Ishikawa (cell line): Measurements from ENCODE around the gene GSE1.

Experiments
- CEBPB ChIP-seq: IDR thresholded peaks from 2 replicates; pipeline ENCODE4 v1.6.1; 2012
- CREB1 ChIP-seq: IDR thresholded peaks from 2 replicates; pipeline ENCODE4 v1.6.1; 2012; ENCODE audit warnings: low read depth
- EGR1 ChIP-seq: IDR thresholded peaks from 2 replicates; pipeline ENCODE4 v1.6.1; 2012
- EP300 ChIP-seq: IDR thresholded peaks from 2 replicates; pipeline ENCODE4 v1.6.1; 2012; ENCODE audit warnings: borderline replicate concordance
- FOXM1 ChIP-seq: IDR thresholded peaks from 2 replicates; pipeline ENCODE4 v1.6.1; 2012; ENCODE audit warnings: low read depth, borderline replicate concordance
- NFIC ChIP-seq: IDR thresholded peaks from 2 replicates; pipeline ENCODE4 v1.6.1; 2012
- RAD21 ChIP-seq: IDR thresholded peaks from 2 replicates; pipeline ENCODE4 v1.6.1; 2012; ENCODE audit warnings: low read depth
- TAF1 ChIP-seq: IDR thresholded peaks from 2 replicates; pipeline ENCODE4 v1.6.1; 2012; ENCODE audit warnings: low read depth, mild to moderate bottlenecking
- TCF12 ChIP-seq: IDR thresholded peaks from 2 replicates; pipeline ENCODE4 v1.6.1; 2012; ENCODE audit warnings: low read depth
- TEAD4 ChIP-seq: IDR thresholded peaks from 2 replicates; pipeline ENCODE4 v1.6.1; 2012
- YY1 ChIP-seq: IDR thresholded peaks from 2 replicates; pipeline ENCODE4 v1.6.1; 2012; ENCODE audit warnings: low read depth
- ZBTB7A ChIP-seq: IDR thresholded peaks from 2 replicates; pipeline ENCODE4 v1.6.1; 2012; ENCODE audit warnings: low read depth
- TF ChIP-seq, protein P1 (sequence below): IDR thresholded peaks from 2 replicates; pipeline ENCODE4 v1.6.1; 2012; ENCODE audit warnings: low read depth, mild to moderate bottlenecking
- TF ChIP-seq, protein P2 (sequence below): IDR thresholded peaks from 2 replicates; pipeline ENCODE4 v1.6.1; 2012
- TF ChIP-seq, protein P3 (sequence below): IDR thresholded peaks from 2 replicates; pipeline ENCODE4 v1.6.1; 2012

Gene GSE1

DNA sequence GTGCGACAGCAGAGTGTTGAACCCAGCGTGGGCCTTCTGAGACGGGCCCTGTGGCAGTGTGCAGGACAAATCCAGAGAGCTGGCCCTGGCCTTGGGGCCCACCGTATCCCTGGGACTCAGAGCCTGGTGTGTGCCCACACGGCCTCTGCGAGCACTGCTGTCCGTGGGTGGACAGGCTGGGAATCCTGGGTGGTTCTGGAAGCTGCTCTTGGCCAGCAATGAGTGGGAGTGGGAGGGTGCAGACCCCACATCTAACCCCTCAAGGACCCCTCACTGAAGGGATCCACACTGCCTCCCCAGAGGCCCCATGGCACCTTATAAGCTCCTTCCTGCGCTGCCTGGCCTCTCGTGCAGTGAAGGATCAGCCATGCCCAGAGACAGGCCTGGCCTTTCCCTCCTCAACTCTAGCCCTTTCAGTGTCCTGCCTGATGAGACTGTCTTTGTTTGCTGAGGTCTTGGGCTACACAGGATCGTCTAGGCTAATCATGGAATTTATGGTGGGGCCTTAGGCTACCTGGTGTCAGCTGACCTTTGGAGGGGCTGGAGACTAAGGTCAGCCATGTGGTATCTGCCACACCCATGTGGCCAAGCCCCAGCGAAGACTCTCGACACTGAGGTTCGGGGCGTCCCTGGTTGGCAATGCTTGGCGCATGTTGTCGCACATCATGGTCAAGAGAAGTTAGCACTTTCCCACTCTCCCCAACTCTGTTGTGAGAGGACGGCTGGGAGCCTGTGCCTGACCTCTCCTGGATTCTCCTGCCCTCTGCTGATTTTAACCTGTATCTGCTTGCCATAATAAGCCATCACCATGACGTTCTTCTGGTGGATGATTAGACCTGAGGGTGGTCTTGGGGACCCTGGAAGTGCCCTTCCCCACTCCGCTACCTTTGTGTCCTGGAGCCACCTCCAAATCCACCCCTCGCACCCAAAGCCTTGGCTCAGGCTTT is 92.1 kb downstream of the GSE1 start:
- no peak for TF ChIP-seq ZBTB7A

DNA sequence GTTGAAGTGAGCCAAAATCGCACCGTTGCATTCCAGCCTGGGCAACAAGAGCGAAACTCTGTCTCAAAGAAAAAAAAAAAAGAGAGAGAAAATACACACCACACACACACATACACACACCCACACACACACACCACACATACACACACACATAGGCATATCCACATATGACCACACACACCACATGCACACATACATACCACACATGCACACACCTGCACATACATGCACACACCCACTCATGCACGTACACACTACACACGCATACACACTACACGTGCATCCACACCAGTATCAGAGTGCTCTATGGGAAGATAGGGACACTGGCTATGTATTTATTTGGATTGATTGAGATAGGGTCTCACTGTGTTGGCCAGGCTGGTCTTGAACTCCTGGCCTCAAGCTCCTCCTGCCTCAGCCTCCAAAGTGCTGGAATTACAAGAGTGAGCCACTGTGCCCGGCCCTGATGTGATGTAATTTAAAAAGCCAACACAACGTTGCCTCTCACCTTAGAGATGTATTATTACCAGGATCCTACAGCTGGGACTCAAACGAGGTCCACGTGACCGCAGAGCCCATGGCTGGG is 93.4 kb downstream of the GSE1 start:
- TF ChIP-seq CREB1: no peak
- no peak for TF ChIP-seq TEAD4
- TF ChIP-seq, protein P1, sequence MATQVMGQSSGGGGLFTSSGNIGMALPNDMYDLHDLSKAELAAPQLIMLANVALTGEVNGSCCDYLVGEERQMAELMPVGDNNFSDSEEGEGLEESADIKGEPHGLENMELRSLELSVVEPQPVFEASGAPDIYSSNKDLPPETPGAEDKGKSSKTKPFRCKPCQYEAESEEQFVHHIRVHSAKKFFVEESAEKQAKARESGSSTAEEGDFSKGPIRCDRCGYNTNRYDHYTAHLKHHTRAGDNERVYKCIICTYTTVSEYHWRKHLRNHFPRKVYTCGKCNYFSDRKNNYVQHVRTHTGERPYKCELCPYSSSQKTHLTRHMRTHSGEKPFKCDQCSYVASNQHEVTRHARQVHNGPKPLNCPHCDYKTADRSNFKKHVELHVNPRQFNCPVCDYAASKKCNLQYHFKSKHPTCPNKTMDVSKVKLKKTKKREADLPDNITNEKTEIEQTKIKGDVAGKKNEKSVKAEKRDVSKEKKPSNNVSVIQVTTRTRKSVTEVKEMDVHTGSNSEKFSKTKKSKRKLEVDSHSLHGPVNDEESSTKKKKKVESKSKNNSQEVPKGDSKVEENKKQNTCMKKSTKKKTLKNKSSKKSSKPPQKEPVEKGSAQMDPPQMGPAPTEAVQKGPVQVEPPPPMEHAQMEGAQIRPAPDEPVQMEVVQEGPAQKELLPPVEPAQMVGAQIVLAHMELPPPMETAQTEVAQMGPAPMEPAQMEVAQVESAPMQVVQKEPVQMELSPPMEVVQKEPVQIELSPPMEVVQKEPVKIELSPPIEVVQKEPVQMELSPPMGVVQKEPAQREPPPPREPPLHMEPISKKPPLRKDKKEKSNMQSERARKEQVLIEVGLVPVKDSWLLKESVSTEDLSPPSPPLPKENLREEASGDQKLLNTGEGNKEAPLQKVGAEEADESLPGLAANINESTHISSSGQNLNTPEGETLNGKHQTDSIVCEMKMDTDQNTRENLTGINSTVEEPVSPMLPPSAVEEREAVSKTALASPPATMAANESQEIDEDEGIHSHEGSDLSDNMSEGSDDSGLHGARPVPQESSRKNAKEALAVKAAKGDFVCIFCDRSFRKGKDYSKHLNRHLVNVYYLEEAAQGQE: no peak
- TF ChIP-seq EP300: no peak
- no peak for TF ChIP-seq ZBTB7A
- TF ChIP-seq NFIC: no peak
- no peak for TF ChIP-seq EGR1
- TF ChIP-seq CEBPB: no peak
- TF ChIP-seq TAF1: no peak
- TF ChIP-seq FOXM1: no peak
- no peak for TF ChIP-seq RAD21

DNA sequence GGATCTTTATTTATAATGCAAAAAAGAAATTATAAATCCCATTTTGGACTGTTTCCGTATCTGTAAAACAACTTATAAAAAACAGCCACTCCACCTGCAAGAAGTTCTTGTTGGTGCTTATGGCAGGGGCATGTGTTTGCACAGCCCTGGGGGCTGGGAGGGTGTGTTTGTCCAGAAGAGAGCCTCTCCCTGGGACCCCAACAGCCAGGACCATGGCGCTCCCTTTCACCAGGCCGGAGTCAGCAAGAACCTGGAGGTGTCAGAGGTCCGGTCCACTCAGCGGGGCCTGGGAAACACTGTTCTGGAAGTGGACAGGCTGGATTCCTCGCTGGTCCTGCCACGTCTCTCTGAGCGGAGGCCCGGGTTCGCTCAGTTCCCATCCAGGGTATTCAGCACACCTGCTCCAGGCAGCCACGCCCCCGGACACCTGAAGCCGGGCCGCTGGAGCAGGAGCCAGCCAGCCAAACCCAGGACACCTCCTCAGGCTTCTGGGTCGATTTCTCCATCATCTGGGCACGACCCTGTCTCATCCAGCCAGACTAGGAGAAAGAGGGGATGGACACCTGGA is 94.5 kb downstream of the GSE1 start:
- TF ChIP-seq FOXM1: no peak
- TF ChIP-seq, protein P2, sequence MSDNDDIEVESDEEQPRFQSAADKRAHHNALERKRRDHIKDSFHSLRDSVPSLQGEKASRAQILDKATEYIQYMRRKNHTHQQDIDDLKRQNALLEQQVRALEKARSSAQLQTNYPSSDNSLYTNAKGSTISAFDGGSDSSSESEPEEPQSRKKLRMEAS: no peak
- TF ChIP-seq YY1: no peak
- no peak for TF ChIP-seq TAF1
- no peak for TF ChIP-seq CEBPB
- no peak for TF ChIP-seq RAD21
- no peak for TF ChIP-seq EP300
- TF ChIP-seq, protein P3, sequence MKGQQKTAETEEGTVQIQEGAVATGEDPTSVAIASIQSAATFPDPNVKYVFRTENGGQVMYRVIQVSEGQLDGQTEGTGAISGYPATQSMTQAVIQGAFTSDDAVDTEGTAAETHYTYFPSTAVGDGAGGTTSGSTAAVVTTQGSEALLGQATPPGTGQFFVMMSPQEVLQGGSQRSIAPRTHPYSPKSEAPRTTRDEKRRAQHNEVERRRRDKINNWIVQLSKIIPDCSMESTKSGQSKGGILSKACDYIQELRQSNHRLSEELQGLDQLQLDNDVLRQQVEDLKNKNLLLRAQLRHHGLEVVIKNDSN: no peak
- TF ChIP-seq TEAD4: no peak
- no peak for TF ChIP-seq EGR1
- no peak for TF ChIP-seq TCF12

DNA sequence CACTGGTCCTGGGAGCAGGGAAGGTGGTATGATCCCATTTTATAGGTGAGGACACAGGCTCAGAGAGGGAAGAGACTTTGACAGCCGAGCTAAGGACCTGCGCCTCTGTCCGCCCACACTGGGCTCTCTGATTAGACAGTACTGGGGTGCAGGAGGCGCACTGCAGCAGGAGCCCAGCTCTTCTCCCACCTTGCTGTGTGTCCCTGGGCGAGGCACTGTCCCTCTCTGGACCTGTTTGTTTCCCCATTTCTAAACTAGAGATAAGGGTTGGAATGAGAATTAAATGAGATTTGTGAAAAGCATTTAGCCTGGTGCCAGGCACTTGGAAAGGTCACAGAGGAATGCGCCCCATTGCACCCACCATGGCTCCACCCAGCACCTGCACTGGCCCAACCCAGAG is 95.2 kb downstream of the GSE1 start:
- TF ChIP-seq, protein P3: no peak
- TF ChIP-seq YY1 (no peak), EP300 (no peak), TCF12 (no peak), CREB1 (no peak), TEAD4 (no peak), RAD21 (no peak), FOXM1 (no peak), EGR1 (no peak), CEBPB (no peak), NFIC (no peak), ZBTB7A (no peak), TAF1 (no peak)
- TF ChIP-seq, protein P2: no peak

DNA sequence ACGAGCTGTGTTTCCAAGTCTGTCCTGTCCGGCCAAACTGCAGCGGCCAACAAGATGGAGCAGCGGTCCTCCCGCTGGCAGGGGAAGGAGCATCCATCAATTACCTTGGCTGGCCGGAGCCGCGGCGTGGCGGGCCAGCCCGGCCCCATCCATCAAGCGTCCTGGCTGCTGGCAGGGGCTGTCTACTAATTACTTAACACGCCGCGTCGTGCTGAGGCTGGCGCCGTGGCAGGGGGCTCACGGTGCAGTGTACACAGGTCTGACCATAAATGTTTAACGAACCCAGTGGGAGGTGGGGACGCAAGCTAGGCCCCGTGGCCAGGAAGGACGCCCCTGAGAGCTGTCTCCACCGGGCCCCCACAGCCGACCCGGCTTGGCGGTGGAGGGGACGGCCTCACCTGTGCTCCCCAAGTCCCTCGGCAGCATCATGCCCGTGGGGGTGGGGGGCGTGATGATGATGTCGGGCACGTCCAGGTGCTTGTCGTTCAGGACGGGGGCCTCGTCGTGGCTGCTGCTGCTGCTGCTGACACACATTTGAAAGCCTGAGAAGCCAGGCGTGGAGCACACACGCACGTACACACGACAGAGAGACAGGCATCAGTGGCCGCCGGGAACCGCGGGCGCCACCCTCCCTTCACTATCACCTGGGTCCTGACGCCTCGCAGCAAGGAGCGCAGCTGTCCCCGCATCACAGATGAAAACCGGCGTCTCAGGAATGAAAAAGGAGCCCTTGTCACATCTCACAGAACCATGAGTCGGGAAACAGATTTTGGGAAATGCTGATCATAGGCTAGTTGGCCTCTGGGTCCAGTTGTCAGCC is 96.9 kb downstream of the GSE1 start:
- TF ChIP-seq RAD21 (no peak), CEBPB (no peak), TAF1 (no peak), EGR1 (no peak), ZBTB7A (no peak), EP300 (no peak), YY1 (no peak), TEAD4 (no peak), NFIC (no peak), FOXM1 (no peak), TCF12 (no peak), CREB1 (no peak)
- TF ChIP-seq, protein P2: no peak
- TF ChIP-seq, protein P3: no peak
- TF ChIP-seq, protein P1: no peak
